HepG2 (cell line): ENCODE measurements around the gene LDB2. TPM values are rescaled to one million over a fixed set of nuclear protein-coding genes. Genes with fewer than 3 reads are reported as not detected.

ENCODE experiments used
- ATAC-seq: fragments of 200-7000 bp; cut with Tn5 transposase; 3 replicates; pipeline ENCODE4 v1.9.1; 2020; ENCODE audit warnings: mild to moderate bottlenecking, moderate library complexity
- BruUV-seq: library from RNA; stranded (reverse); fragments of 400-500 nt; replicated peaks from 2 replicates; lab custom pipeline; 2021; lab: Mats Ljungman, UMichigan
- CTCF ChIA-PET: fragments of 300-600 bp; formaldehyde crosslinking; extraction: SDS; loops from one replicate; lab custom pipeline; 2021; ENCODE audit warnings: low total read pairs, inconsistent platforms, low intra/inter-chr PET ratio; lab: Yijun Ruan, JAX
- POLR2A ChIA-PET: fragments of 350-600 bp; sonication (Branson Sonifier 250); formaldehyde crosslinking; loops from one replicate; lab custom pipeline; 2020; ENCODE audit warnings: antibody characterized with exemption, inconsistent platforms; lab: Yijun Ruan, JAX
- DNase-seq: peaks from one replicate; pipeline ENCODE4 v3.0.0-alpha.2; 2015; ENCODE audit warnings: low spot score
- FAIRE-seq: peaks from 3 replicates; lab custom pipeline; 2011; peaks lifted over from hg19 to GRCh38; lab: Jason Lieb, UNC
- H2AFZ ChIP-seq: one replicate; pipeline ENCODE4 v1.6.1; 2011; ENCODE audit warnings: low read length, inconsistent platforms
- H3K27ac ChIP-seq: fragments of 300-600 bp; 3 replicates; pipeline ENCODE4 v1.8.0; 2011; ENCODE audit warnings: mixed run types, mild to moderate bottlenecking, mixed read lengths, low read length, inconsistent platforms; ENCODE audit not compliant: insufficient read depth; ENCODE audit errors: extremely low read length
- H3K27me3 ChIP-seq, 2 experiments: fragments of 200-600 bp in 1 of 2; 2 replicates in 1 of 2; 3 replicates in 1 of 2; pipeline versions ENCODE4 v1.6.0 to v1.8.0; 2011; ENCODE audit warnings: low read length in 2 of 2, mild to moderate bottlenecking in 2 of 2, moderate library complexity in 2 of 2, inconsistent platforms in 1 of 2; ENCODE audit not compliant: insufficient read depth in 2 of 2, control insufficient read depth in 1 of 2
- H3K36me3 ChIP-seq, 2 experiments: fragments of 200-600 bp in 1 of 2; replicated peaks in 1 of 2; 2 replicates in 1 of 2; 3 replicates in 1 of 2; pipeline versions ENCODE4 v1.5.1 to v1.8.0; 2011; ENCODE audit warnings: low read length in 2 of 2, inconsistent platforms in 1 of 2; ENCODE audit not compliant: insufficient read depth in 2 of 2, control insufficient read depth in 1 of 2
- H3K4me1 ChIP-seq: 2 replicates; pipeline ENCODE4 v1.5.1; 2012; ENCODE audit warnings: low read length, inconsistent platforms; ENCODE audit not compliant: insufficient read depth
- H3K4me2 ChIP-seq: 2 replicates; pipeline ENCODE4 v1.6.0; 2011; ENCODE audit warnings: low read depth, low read length, inconsistent platforms
- H3K4me3 ChIP-seq, 3 experiments: fragments of 200-600 bp in 1 of 3; sonication (generic), shearing (Covaris generic) in 1 of 3; replicated peaks in 1 of 3; 2 replicates each; pipeline ENCODE4 v1.5.1; 2011 to 2016; ENCODE audit warnings: low read length in 3 of 3, inconsistent platforms in 2 of 3, low read depth in 2 of 3, mild to moderate bottlenecking in 2 of 3, control low read depth in 1 of 3, mixed read lengths in 1 of 3; ENCODE audit not compliant: insufficient read depth in 1 of 3
- H3K79me2 ChIP-seq: one replicate; pipeline ENCODE4 v1.6.1; 2011; ENCODE audit warnings: low read length, inconsistent platforms; ENCODE audit not compliant: insufficient read depth
- H3K9ac ChIP-seq: 2 replicates; pipeline ENCODE4 v1.6.0; 2011; ENCODE audit warnings: mild to moderate bottlenecking, low read depth, low read length, inconsistent platforms; ENCODE audit not compliant: insufficient read depth
- H3K9me3 ChIP-seq: 2 replicates; pipeline ENCODE4 v1.5.1; 2012; ENCODE audit warnings: mild to moderate bottlenecking, low read length
- H4K20me1 ChIP-seq: 2 replicates; pipeline ENCODE4 v1.6.0; 2011; ENCODE audit warnings: inconsistent platforms, mild to moderate bottlenecking, low read length, moderate library complexity; ENCODE audit not compliant: insufficient read depth
- FOXA3 ChIP-seq: IDR thresholded peaks from 2 replicates; pipeline ENCODE4 v1.6.1; 2016; ENCODE audit warnings: missing genetic modification reagents, missing compliant biosample characterization
- HOXA7 ChIP-seq: sonication (generic); formaldehyde crosslinking; IDR thresholded peaks from 2 replicates; pipeline ENCODE4 v1.8.1; 2022; ENCODE audit warnings: mild to moderate bottlenecking, missing genetic modification reagents, moderate library complexity
- IRF2 ChIP-seq: IDR thresholded peaks from 2 replicates; pipeline ENCODE4 v1.6.1; 2018; ENCODE audit warnings: missing genetic modification reagents, missing compliant biosample characterization
- NCOA1 ChIP-seq: sonication (generic); formaldehyde crosslinking; IDR thresholded peaks from 2 replicates; pipeline ENCODE4 v1.9.0; 2021; ENCODE audit warnings: missing genetic modification reagents
- PREB ChIP-seq: sonication (generic); formaldehyde crosslinking; IDR thresholded peaks from 2 replicates; pipeline ENCODE4 v1.4.0; 2020; ENCODE audit warnings: missing genetic modification reagents
- SAP130 ChIP-seq: IDR thresholded peaks from 2 replicates; pipeline ENCODE4 v1.6.1; 2016; ENCODE audit warnings: low read depth
- SNAI1 ChIP-seq: sonication (generic); formaldehyde crosslinking; IDR thresholded peaks from 2 replicates; pipeline ENCODE4 v1.5.0; 2020; ENCODE audit warnings: mild to moderate bottlenecking, missing genetic modification reagents, borderline replicate concordance
- ZFP36L2 ChIP-seq: sonication (generic); formaldehyde crosslinking; IDR thresholded peaks from 2 replicates; pipeline ENCODE4 v1.4.0; 2020; ENCODE audit warnings: missing genetic modification reagents
- ZFP62 ChIP-seq: sonication (generic); formaldehyde crosslinking; IDR thresholded peaks from 2 replicates; pipeline ENCODE4 v1.4.0; 2020; ENCODE audit warnings: missing genetic modification reagents
- WGBS: methylation state at CpG from one replicate; pipeline ENCODE4 v1.1.6; 2017; ENCODE audit warnings: low lambda C conversion rate; 5-methylcytosine and 5-hydroxymethylcytosine counted together
- in situ Hi-C: cut with HindIII; loops from 2 replicates; pipeline ENCODE4 v1.10.0; 2017; ENCODE audit warnings: low pct_unique_long_range_greater_than_20kb; ENCODE audit not compliant: extremely low pct_ligation_motif_present
- intact Hi-C: fragments of 100-400 bp; cut with micrococcal nuclease; formaldehyde crosslinking; loops from one replicate; pipeline ENCODE4 v1.10.0; 2022; ENCODE audit not compliant: unreplicated experiment
- polyA plus RNA-seq, 8 experiments: library from polyadenylated mRNA; depleted of rRNA in 3 of 8; stranded (reverse) in 7 of 8; unstranded in 1 of 8; fragments of >200 nt; fragmentation: Illumina TruSeq in 4 of 8; extraction: Trizol in 4 of 8; gene quantifications; 2 replicates each; pipeline versions ENCODE4 v1.2.1 to v1.2.3, GENCODE V29; 2011 to 2016; ENCODE audit warnings: low read depth in 4 of 8, missing spikeins in 1 of 8, mixed read lengths in 1 of 8; ENCODE audit not compliant: insufficient read depth in 1 of 8
- total RNA-seq, 5 experiments: library from RNA; depleted of rRNA; stranded (reverse); fragments of >200 nt; fragmentation: Illumina TruSeq; extraction: Trizol; gene quantifications; 2 replicates each; pipeline ENCODE4 v1.2.3, GENCODE V29; 2016; ENCODE audit warnings: low read depth in 1 of 5

Gene LDB2
- total and polyA plus RNA-seq, 2 of the 13 experiments (the other 11 are each of a cell fraction or from before 2014, with no cell fraction given) = not detected

- no CpG with 5 or more reads among the region's 1 CpG for WGBS
- DNase-seq = no peak
- Histone ChIP-seq H3K79me2 (no peaks in the 10 kb centered on the region), H3K9ac (no peak overlapping the region), H4K20me1 (no peaks in the 10 kb centered on the region), H3K36me3 (no peaks in the 10 kb centered on the region), H3K4me2 (no peak overlapping the region), H2AFZ (no peak overlapping the region), H3K27me3 (no peaks in the 10 kb centered on the region)
- ChIA-PET CTCF (no interaction called here), POLR2A (no interaction called here)
- intact Hi-C loops = no loop called here
- no peak for TF ChIP-seq HOXA7 (CRISPR knock-in tag)
- TF ChIP-seq SNAI1 (CRISPR knock-in tag) = no peak
- no peak for TF ChIP-seq ZFP62 (CRISPR knock-in tag)
- no peak for TF ChIP-seq ZFP36L2 (CRISPR knock-in tag)
- no peak for TF ChIP-seq FOXA3 (CRISPR knock-in tag)
- TF ChIP-seq, all 625 proteins: peak for 0
- FAIRE-seq = no peak
- Histone ChIP-seq H3K27ac (no peak overlapping the region), H3K4me3 (no peak overlapping the region), H3K9me3 (no peaks in the 10 kb centered on the region), H3K4me1 (no peaks in the 10 kb centered on the region)
- no peak for ATAC-seq
- in situ Hi-C loops = no loop called here
- no TSS peak for BruUV-seq
These were observed 410.4 kb downstream of the LDB2 start for GRCh38 chr4:16488084-16488483.

GRCh38 chr4:16484711-16485110 lies 413.7 kb downstream of the LDB2 start:
- Histone ChIP-seq H3K9ac (no peak overlapping the region), H3K27me3 (no peaks in the 10 kb centered on the region), H3K4me1 (no peaks in the 10 kb centered on the region), H3K27ac (no peak overlapping the region), H3K4me2 (no peak overlapping the region), H3K79me2 (no peaks in the 10 kb centered on the region), H3K36me3 (no peaks in the 10 kb centered on the region), H3K4me3 (no peak overlapping the region), H3K9me3 (no peaks in the 10 kb centered on the region), H4K20me1 (no peaks in the 10 kb centered on the region), H2AFZ (no peak overlapping the region)
- no peak for ATAC-seq
- CTCF ChIA-PET = no interaction called here
- in situ Hi-C loops (no loop called here), intact Hi-C loops (no loop called here)
- DNase-seq = no peak
- 0% methylated on average over 4 of the region's 4 CpGs for WGBS
- TF ChIP-seq PREB (no peak), IRF2 (CRISPR knock-in tag) (no peak), SAP130 (CRISPR knock-in tag) (no peak), NCOA1 (CRISPR knock-in tag) (no peak)
- FAIRE-seq = no peak
- POLR2A ChIA-PET = no interaction called here
- BruUV-seq = no TSS peak
